PFSK-1 (cell line): ENCODE measurements around the gene FRMD4A.

Experiments used
- FOXP2 ChIP-seq: optimal IDR thresholded peaks from 2 replicates; pipeline ENCODE3; 2011; ENCODE audit warnings: borderline replicate concordance, control low read depth, inconsistent platforms; ENCODE audit not compliant: insufficient read depth; ENCODE audit errors: extremely low read length, extremely low read depth
- POLR2AphosphoS5 ChIP-seq: IDR thresholded peaks from 2 replicates; pipeline ENCODE4 v1.6.1; 2012; ENCODE audit warnings: low read depth, mild to moderate bottlenecking, control low read depth, low read length, moderate library complexity
- SIN3A ChIP-seq: IDR thresholded peaks from 2 replicates; pipeline ENCODE4 v1.6.1; 2012; ENCODE audit warnings: mild to moderate bottlenecking, low read length, moderate library complexity, borderline replicate concordance; ENCODE audit not compliant: insufficient read depth
- TAF1 ChIP-seq: IDR thresholded peaks from 2 replicates; pipeline ENCODE4 v1.6.1; 2012; ENCODE audit warnings: low read length, control low read depth, borderline replicate concordance; ENCODE audit not compliant: insufficient read depth
- TF ChIP-seq, protein P1 (sequence below), 2 experiments: IDR thresholded peaks; 2 replicates each; pipeline versions ENCODE4 v1.6.1 to v1.8.0; 2011 to 2012; ENCODE audit warnings: low read depth in 2 of 2, low read length in 2 of 2, control low read depth in 1 of 2, inconsistent platforms in 1 of 2, mild to moderate bottlenecking in 1 of 2, moderate library complexity in 1 of 2; ENCODE audit not compliant: insufficient read depth in 1 of 2

The FRMD4A gene

GRCh38 chr10:13612654-13613373 lies 717.9 kb downstream of the FRMD4A start:
- TF ChIP-seq SIN3A (no peak), TAF1 (no peak), FOXP2 (no peak), POLR2AphosphoS5 (no peak)
- TF ChIP-seq, protein P1, sequence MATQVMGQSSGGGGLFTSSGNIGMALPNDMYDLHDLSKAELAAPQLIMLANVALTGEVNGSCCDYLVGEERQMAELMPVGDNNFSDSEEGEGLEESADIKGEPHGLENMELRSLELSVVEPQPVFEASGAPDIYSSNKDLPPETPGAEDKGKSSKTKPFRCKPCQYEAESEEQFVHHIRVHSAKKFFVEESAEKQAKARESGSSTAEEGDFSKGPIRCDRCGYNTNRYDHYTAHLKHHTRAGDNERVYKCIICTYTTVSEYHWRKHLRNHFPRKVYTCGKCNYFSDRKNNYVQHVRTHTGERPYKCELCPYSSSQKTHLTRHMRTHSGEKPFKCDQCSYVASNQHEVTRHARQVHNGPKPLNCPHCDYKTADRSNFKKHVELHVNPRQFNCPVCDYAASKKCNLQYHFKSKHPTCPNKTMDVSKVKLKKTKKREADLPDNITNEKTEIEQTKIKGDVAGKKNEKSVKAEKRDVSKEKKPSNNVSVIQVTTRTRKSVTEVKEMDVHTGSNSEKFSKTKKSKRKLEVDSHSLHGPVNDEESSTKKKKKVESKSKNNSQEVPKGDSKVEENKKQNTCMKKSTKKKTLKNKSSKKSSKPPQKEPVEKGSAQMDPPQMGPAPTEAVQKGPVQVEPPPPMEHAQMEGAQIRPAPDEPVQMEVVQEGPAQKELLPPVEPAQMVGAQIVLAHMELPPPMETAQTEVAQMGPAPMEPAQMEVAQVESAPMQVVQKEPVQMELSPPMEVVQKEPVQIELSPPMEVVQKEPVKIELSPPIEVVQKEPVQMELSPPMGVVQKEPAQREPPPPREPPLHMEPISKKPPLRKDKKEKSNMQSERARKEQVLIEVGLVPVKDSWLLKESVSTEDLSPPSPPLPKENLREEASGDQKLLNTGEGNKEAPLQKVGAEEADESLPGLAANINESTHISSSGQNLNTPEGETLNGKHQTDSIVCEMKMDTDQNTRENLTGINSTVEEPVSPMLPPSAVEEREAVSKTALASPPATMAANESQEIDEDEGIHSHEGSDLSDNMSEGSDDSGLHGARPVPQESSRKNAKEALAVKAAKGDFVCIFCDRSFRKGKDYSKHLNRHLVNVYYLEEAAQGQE (IDR thresholded peaks at IDR 0.05; ENCODE audit: insufficient read depth in 1 of 2, low read depth in 2 of 2, low read length in 2 of 2): no peak

GRCh38 chr10:13608246-13608853 lies 722.4 kb downstream of the FRMD4A start:
- TF ChIP-seq TAF1 (no peak), FOXP2 (no peak), POLR2AphosphoS5 (no peak), SIN3A (no peak)
- TF ChIP-seq, protein P1 (IDR thresholded peaks at IDR 0.05; ENCODE audit: insufficient read depth in 1 of 2, low read depth in 2 of 2, low read length in 2 of 2): no peak

- no peak for TF ChIP-seq POLR2AphosphoS5
- TF ChIP-seq, protein P1 (IDR thresholded peaks at IDR 0.05; ENCODE audit: insufficient read depth in 1 of 2, low read depth in 2 of 2, low read length in 2 of 2): no peak
- TF ChIP-seq TAF1: no peak
- TF ChIP-seq SIN3A: no peak
- TF ChIP-seq FOXP2: no peak
Measured at GRCh38 chr10:13604357-13605040, 726.2 kb downstream of the FRMD4A start.

GRCh38 chr10:13597909-13598308 lies 732.8 kb downstream of the FRMD4A start:
- TF ChIP-seq TAF1 (no peak), SIN3A (no peak), FOXP2 (no peak)
- TF ChIP-seq, protein P1 (IDR thresholded peaks at IDR 0.05; ENCODE audit: insufficient read depth in 1 of 2, low read depth in 2 of 2, low read length in 2 of 2): no peak
